C4-2B (cell line): ENCODE results near the gene MAN1A2.

ENCODE experiments used
- CTCF ChIP-seq: fragments of 450-650 bp; conservative IDR thresholded peaks from 2 replicates; pipeline ENCODE4 v1.5.1; 2017; ENCODE audit warnings: mild to moderate bottlenecking
- ZFX ChIP-seq: fragments of 450-650 bp; IDR thresholded peaks from 2 replicates; pipeline ENCODE4 v1.6.1; 2017

DNA sequence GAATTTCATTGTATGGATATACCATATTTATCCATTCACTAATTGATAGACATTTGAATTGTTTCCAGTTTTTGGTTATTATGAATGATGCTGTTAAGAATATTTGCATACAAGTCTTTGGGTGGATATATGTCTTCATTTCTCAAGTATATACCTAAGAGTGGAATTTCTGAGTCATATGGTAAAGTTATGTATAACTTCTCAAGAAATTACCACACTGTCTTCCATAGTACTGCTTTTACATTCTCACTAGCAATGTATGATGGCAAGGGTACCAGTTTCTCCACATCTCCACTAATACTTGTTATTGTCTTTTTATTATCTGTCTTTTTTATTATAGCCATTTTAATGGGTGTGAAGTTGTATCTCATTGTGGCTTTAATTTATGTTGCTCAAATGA, 164.0 kb downstream of the MAN1A2 start:
- TF ChIP-seq CTCF (no peak), ZFX (no peak)
